A549 (cell line): ENCODE data around the gene PLPPR4.

Source experiments
- CTCF ChIP-seq: fragments of >200 bp; sonication (Bioruptor Twin); formaldehyde crosslinking; IDR thresholded peaks from 3 replicates; pipeline ENCODE4 v1.5.1; 2016
- EP300 ChIP-seq, 2 experiments: fragments of >200 bp; sonication (Bioruptor Twin); formaldehyde crosslinking; IDR thresholded peaks; 2 replicates in 1 of 2; 3 replicates in 1 of 2; pipeline ENCODE4 v1.6.1; 2016 to 2017
- HDAC2 ChIP-seq: fragments of 200-600 bp; sonication (generic); IDR thresholded peaks from 2 replicates; pipeline ENCODE4 v1.6.1; 2016
- JUNB ChIP-seq: fragments of >200 bp; sonication (Bioruptor Twin); formaldehyde crosslinking; IDR thresholded peaks from 2 replicates; pipeline ENCODE4 v1.6.1; 2016
- MAFK ChIP-seq: fragments of 450-650 bp; IDR thresholded peaks from 2 replicates; pipeline ENCODE4 v1.6.1; 2014; ENCODE audit not compliant: partially characterized antibody
- MYC ChIP-seq: IDR thresholded peaks from 2 replicates; pipeline ENCODE4 v1.6.1; 2012; ENCODE audit warnings: mild to moderate bottlenecking, inconsistent platforms, low read length, improper control_type of control experiment, borderline replicate concordance
- POLR2A ChIP-seq: IDR thresholded peaks from 2 replicates; pipeline ENCODE4 v1.6.1; 2012; ENCODE audit warnings: mild to moderate bottlenecking, low read length
- RAD21 ChIP-seq, 2 experiments: fragments of >200 bp in 1 of 2; sonication (Bioruptor Twin) in 1 of 2; formaldehyde crosslinking in 1 of 2; IDR thresholded peaks in 1 of 2; conservative IDR thresholded peaks in 1 of 2; 2 replicates in 1 of 2; 3 replicates in 1 of 2; pipeline ENCODE4 v1.6.1; 2012 to 2018; ENCODE audit warnings: inconsistent platforms in 1 of 2
- RCOR1 ChIP-seq: fragments of 150-350 bp; IDR thresholded peaks from 2 replicates; pipeline ENCODE4 v1.6.1; 2014; ENCODE audit warnings: antibody characterized with exemption, low read length, low read depth
- RFX5 ChIP-seq: fragments of 450-650 bp; IDR thresholded peaks from 2 replicates; pipeline ENCODE4 v1.7.1; 2014; ENCODE audit warnings: antibody characterized with exemption, mild to moderate bottlenecking, moderate library complexity
- SREBF2 ChIP-seq: fragments of 450-650 bp; IDR thresholded peaks from 2 replicates; pipeline ENCODE4 v1.6.1; 2014; ENCODE audit warnings: mild to moderate bottlenecking, moderate library complexity
- USF2 ChIP-seq: fragments of 450-650 bp; IDR thresholded peaks from 2 replicates; pipeline ENCODE4 v1.6.1; 2014; ENCODE audit warnings: antibody characterized with exemption
- TF ChIP-seq, protein P1 (sequence below): IDR thresholded peaks from 2 replicates; pipeline ENCODE4 v1.6.1; 2012
- TF ChIP-seq, protein P2 (sequence below): fragments of 250-450 bp; sonication (Bioruptor Pico); IDR thresholded peaks from 2 replicates; pipeline ENCODE4 v1.5.0; 2021; ENCODE audit warnings: mild to moderate bottlenecking, moderate library complexity, borderline replicate concordance

DNA sequence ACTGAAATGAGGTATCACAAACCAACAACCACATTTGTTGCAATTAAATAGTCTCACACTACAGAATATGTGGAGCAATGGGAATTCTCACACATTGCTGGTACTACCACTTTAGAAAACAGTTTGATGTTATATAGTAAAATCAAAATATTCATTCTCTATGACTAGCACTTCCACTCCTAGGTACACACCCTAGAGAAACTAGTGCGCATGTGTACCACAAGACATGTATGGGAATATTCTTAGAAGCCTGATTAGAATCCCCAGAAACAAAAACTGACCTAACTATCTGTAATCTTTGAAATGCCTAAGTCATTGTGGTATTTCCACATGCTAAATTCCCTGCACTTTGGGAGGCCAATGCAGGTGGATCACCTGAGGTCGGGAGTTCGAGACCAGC, 18.1 kb upstream of the PLPPR4 start:
- TF ChIP-seq CTCF (no peak), RAD21 (conservative IDR thresholded peaks at IDR 0.05 in 1 of 2, IDR thresholded peaks at IDR 0.05 in 1 of 2) (no peak), SREBF2 (no peak), JUNB (no peak), USF2 (no peak), RFX5 (no peak), RCOR1 (no peak), HDAC2 (no peak), MYC (no peak), EP300 (IDR thresholded peaks at IDR 0.05) (no peak), POLR2A (no peak), MAFK (no peak)
- TF ChIP-seq, protein P1, sequence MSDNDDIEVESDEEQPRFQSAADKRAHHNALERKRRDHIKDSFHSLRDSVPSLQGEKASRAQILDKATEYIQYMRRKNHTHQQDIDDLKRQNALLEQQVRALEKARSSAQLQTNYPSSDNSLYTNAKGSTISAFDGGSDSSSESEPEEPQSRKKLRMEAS: no peak
- TF ChIP-seq, protein P2, sequence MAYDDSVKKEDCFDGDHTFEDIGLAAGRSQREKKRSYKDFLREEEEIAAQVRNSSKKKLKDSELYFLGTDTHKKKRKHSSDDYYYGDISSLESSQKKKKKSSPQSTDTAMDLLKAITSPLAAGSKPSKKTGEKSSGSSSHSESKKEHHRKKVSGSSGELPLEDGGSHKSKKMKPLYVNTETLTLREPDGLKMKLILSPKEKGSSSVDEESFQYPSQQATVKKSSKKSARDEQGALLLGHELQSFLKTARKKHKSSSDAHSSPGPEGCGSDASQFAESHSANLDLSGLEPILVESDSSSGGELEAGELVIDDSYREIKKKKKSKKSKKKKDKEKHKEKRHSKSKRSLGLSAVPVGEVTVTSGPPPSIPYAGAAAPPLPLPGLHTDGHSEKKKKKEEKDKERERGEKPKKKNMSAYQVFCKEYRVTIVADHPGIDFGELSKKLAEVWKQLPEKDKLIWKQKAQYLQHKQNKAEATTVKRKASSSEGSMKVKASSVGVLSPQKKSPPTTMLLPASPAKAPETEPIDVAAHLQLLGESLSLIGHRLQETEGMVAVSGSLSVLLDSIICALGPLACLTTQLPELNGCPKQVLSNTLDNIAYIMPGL: no peak
